ENCODE measurements around the gene FAM168A. TPM values are rescaled to one million over a fixed set of nuclear protein-coding genes. Genes with fewer than 3 reads are reported as not detected.
A peak's percentile ranks its signal among the peaks of the same experiment; 100 is the strongest.

The FAM168A gene
- total and polyA plus RNA-seq, 10 of the 15 experiments (the other 5 are each of a cell fraction or from before 2014, with no cell fraction given) = 1.7 to 20.0 (median 10.0) TPM

DNA sequence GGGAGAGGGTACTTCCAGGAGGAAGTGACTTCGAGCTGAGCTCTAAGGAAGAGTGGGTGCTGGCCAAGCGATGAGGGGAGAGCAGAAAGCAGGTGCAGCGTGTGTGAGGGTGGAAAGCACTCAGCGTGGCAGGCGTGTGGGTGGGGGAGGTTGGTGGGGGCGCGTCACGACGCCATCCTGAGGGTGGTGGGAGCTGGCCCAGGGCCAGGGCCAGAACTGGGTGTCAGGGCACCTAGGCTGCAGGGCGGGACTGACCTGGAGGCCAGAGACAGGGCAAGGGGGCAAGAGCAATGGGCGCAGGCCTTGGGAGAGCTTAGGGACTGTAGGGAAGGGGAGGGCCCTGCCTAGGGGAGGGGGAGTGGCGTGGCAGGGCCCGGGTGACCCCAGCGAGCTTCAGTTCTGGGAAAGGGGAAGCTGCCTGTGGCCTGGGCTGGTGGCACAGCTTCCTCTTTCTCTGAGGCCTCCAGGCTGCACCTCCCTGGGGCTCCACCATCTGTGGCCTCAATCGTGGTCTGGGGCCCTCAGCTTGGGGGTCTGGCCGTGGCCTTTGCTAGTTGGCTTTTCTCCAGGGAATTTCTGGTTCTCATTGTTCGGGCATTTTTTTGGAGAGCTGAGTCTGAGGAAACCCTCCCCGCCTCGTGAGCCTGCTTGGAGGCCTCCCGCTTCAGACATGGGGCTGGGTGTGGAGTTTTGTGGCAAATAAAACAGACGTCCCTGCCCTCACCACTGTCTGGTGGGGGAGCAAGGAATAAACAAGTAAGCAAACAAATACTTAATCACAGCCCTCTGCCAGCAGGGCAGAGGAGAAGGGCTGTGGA, 212.8 kb downstream of the FAM168A start (continued):
- TF ChIP-seq, protein P1, sequence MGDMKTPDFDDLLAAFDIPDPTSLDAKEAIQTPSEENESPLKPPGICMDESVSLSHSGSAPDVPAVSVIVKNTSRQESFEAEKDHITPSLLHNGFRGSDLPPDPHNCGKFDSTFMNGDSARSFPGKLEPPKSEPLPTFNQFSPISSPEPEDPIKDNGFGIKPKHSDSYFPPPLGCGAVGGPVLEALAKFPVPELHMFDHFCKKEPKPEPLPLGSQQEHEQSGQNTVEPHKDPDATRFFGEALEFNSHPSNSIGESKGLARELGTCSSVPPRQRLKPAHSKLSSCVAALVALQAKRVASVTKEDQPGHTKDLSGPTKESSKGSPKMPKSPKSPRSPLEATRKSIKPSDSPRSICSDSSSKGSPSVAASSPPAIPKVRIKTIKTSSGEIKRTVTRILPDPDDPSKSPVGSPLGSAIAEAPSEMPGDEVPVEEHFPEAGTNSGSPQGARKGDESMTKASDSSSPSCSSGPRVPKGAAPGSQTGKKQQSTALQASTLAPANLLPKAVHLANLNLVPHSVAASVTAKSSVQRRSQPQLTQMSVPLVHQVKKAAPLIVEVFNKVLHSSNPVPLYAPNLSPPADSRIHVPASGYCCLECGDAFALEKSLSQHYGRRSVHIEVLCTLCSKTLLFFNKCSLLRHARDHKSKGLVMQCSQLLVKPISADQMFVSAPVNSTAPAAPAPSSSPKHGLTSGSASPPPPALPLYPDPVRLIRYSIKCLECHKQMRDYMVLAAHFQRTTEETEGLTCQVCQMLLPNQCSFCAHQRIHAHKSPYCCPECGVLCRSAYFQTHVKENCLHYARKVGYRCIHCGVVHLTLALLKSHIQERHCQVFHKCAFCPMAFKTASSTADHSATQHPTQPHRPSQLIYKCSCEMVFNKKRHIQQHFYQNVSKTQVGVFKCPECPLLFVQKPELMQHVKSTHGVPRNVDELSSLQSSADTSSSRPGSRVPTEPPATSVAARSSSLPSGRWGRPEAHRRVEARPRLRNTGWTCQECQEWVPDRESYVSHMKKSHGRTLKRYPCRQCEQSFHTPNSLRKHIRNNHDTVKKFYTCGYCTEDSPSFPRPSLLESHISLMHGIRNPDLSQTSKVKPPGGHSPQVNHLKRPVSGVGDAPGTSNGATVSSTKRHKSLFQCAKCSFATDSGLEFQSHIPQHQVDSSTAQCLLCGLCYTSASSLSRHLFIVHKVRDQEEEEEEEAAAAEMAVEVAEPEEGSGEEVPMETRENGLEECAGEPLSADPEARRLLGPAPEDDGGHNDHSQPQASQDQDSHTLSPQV (IDR thresholded peaks at IDR 0.05) = no peak
- TF ChIP-seq SUPT20H (IDR thresholded peaks at IDR 0.05; ENCODE audit: borderline replicate concordance, control insufficient read depth, low read depth, low read length) (no peak), DPF2 (IDR thresholded peaks at IDR 0.05) (peak; percentile 87), GATAD2B (conservative IDR thresholded peaks at IDR 0.05; ENCODE audit: low read depth) (peak; percentile 90), MEF2B (IDR thresholded peaks at IDR 0.05; ENCODE audit: partially characterized antibody, poor library complexity, severe bottlenecking) (peak; percentile 80), ATF7 (IDR thresholded peaks at IDR 0.05; ENCODE audit: low read depth) (peak; percentile 50; the same call in 1 of the 2 replicates), HDGF (IDR thresholded peaks at IDR 0.05) (peak; percentile 100), SREBF1 (IDR thresholded peaks at IDR 0.05; ENCODE audit: low read length) (no peak), TBL1XR1 (IDR thresholded peaks at IDR 0.05; ENCODE audit: low read depth, low read length) (0 out of 2 replicates have a peak, but pooled peaks have one; percentile 41), JUNB (IDR thresholded peaks at IDR 0.05) (no peak), LARP7 (IDR thresholded peaks at IDR 0.05) (peak; percentile 13; the same call in 1 of the 2 replicates), SREBF2 (IDR thresholded peaks at IDR 0.05; ENCODE audit: low read length) (no peak), ZNF274 (IDR thresholded peaks at IDR 0.05; ENCODE audit: insufficient read depth, insufficient read length) (no peak), PML (IDR thresholded peaks at IDR 0.05; ENCODE audit: low read length) (no peak), ETV6 (conservative IDR thresholded peaks at IDR 0.05 in 1 of 2, IDR thresholded peaks at IDR 0.05 in 1 of 2; ENCODE audit: borderline replicate concordance in 1 of 2, low read depth in 1 of 2) (peak in 1 of 2 experiments; percentile 63; a peak in 2 of 4 replicates), EP300 (IDR thresholded peaks at IDR 0.05; ENCODE audit: borderline replicate concordance in 1 of 2, control insufficient read depth in 1 of 2, low read depth in 2 of 2, low read length in 2 of 2) (peak; percentile 11 to 67; a peak in 3 of 4 replicates), RBBP5 (conservative IDR thresholded peaks at IDR 0.05) (no peak), IKZF2 (IDR thresholded peaks at IDR 0.05) (peak; percentile 88 to 93; a peak in 3 of 4 replicates)
- TF ChIP-seq, protein P2, sequence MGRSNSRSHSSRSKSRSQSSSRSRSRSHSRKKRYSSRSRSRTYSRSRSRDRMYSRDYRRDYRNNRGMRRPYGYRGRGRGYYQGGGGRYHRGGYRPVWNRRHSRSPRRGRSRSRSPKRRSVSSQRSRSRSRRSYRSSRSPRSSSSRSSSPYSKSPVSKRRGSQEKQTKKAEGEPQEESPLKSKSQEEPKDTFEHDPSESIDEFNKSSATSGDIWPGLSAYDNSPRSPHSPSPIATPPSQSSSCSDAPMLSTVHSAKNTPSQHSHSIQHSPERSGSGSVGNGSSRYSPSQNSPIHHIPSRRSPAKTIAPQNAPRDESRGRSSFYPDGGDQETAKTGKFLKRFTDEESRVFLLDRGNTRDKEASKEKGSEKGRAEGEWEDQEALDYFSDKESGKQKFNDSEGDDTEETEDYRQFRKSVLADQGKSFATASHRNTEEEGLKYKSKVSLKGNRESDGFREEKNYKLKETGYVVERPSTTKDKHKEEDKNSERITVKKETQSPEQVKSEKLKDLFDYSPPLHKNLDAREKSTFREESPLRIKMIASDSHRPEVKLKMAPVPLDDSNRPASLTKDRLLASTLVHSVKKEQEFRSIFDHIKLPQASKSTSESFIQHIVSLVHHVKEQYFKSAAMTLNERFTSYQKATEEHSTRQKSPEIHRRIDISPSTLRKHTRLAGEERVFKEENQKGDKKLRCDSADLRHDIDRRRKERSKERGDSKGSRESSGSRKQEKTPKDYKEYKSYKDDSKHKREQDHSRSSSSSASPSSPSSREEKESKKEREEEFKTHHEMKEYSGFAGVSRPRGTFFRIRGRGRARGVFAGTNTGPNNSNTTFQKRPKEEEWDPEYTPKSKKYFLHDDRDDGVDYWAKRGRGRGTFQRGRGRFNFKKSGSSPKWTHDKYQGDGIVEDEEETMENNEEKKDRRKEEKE (IDR thresholded peaks at IDR 0.05) = no peak
- TF ChIP-seq, protein P3, sequence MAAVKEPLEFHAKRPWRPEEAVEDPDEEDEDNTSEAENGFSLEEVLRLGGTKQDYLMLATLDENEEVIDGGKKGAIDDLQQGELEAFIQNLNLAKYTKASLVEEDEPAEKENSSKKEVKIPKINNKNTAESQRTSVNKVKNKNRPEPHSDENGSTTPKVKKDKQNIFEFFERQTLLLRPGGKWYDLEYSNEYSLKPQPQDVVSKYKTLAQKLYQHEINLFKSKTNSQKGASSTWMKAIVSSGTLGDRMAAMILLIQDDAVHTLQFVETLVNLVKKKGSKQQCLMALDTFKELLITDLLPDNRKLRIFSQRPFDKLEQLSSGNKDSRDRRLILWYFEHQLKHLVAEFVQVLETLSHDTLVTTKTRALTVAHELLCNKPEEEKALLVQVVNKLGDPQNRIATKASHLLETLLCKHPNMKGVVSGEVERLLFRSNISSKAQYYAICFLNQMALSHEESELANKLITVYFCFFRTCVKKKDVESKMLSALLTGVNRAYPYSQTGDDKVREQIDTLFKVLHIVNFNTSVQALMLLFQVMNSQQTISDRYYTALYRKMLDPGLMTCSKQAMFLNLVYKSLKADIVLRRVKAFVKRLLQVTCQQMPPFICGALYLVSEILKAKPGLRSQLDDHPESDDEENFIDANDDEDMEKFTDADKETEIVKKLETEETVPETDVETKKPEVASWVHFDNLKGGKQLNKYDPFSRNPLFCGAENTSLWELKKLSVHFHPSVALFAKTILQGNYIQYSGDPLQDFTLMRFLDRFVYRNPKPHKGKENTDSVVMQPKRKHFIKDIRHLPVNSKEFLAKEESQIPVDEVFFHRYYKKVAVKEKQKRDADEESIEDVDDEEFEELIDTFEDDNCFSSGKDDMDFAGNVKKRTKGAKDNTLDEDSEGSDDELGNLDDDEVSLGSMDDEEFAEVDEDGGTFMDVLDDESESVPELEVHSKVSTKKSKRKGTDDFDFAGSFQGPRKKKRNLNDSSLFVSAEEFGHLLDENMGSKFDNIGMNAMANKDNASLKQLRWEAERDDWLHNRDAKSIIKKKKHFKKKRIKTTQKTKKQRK (IDR thresholded peaks at IDR 0.05; ENCODE audit: low read depth, low read length) = no peak
